CD4-positive, alpha-beta T cell treated with Interleukin-6 at 100 ng/mL for 8 hours (primary cell): ENCODE results near the gene HMSD.

Source experiments
- DNase-seq: peaks from one replicate; pipeline ENCODE4 v3.0.0-alpha.2; 2020; ENCODE audit warnings: mixed read lengths, low spot score

HMSD gene

DNA sequence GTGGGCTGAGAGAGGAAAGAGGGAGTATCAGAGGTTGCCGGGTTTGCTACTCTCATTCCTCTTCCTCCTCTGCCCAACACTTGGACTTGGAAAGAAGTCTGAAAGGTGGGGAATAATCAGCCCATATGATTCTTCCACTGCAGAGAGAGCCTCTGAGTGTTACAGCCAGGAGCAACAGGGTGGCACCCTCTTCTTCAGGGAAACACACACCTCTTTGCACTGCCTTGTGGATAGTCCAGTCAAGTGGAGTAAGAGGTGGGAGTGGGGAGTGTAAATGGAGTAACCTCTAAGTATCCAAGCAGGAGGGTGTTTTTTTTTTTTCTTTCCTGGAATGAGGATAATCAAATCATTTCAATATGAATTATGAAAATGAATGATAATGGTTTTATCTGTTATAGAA, 11.8 kb downstream of the HMSD start:
- no peak for DNase-seq

DNA sequence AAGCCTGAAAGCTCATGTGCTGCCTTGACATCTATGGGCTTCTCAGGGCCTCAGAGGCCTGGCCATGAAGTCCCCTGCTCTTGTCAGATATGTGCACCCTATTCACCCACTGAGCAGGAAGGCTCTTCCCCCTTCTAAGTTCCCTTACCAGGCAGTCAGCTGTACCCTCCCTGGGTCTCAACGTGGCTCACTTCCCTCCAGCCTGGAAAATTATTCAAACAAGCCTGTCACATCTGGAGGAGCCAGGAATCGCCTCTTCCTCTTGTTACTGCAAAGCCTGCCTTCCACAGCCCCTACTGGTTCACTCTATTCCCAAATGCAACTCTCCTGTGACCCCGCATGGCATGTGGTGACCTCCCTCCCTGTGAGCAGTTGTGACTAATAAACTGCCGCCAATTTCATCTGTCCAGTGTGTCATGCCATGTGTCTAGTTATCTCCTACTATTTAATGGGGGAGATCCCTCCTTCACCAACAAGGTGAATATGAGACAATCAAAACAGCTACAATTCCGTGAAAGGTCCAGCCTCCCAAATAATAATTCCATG, 12.4 kb downstream of the HMSD start:
- no peak for DNase-seq

DNA sequence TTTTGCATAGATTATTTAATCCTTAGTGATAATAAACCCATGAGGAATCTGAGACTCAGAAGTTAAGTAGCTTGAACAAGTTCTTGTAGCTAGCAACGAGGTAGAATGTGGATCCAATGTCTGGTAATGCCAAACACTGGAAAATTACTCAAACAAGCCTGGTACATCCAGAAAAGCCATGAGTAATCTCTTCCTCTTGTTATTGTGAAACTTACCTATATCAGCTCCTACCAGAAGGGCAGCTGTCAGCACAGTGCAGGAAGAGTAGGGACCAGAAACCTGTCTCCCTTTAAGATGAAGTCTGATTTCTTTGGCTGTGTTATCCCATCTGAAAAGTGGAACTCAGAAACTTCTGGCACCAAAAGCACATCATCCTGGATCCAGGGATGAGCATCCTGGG, 13.0 kb downstream of the HMSD start:
- no peak for DNase-seq

DNA sequence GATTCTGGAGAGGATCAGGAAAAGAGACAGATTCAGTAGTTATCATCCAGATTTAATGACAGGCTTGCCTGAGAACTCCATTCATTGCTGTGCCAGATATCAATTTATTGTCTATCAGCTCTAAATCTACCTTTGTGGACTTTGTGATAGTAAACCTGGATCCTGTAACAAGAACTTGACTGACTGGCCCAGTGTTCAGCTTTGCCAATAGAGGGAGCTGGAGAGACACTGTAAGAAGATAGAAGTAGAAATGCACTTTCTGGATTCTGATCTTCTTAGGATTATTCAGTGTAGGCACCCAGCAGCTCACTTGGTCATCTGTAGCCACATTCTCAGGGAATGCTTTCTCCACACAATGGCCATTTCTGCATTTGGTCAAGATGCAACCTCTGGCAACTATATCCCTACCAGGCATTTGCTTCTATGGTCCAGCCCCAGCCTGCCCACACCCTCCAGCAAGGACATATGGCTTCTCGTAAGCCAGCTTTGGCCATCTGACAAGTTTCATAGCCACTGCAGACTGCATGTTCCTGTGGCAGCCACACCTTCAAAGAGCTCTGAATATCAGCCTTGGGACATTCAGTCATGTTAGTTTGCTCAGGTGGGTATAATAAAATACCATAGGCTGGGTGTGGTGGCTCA, 14.6 kb downstream of the HMSD start:
- DNase-seq = peak; percentile 61

DNA sequence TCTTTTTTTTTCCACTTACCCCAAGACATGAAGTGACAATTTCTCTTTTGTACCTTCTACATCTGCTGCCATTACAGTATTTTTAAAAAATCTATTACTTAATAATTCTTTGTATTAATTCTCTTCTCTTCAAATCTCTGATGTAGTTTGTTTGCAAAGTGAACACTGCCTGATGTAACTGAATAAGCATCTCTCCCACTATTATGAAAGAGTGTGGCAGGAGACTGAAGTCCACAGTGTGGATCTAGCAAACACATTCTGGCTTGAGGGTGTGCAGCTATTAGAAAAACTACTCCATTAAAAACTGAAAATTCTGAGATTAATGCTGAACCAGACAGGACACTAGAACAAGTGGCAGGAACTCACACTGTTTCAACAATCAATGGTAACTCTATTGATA, 15.8 kb downstream of the HMSD start:
- DNase-seq = no peak

DNA sequence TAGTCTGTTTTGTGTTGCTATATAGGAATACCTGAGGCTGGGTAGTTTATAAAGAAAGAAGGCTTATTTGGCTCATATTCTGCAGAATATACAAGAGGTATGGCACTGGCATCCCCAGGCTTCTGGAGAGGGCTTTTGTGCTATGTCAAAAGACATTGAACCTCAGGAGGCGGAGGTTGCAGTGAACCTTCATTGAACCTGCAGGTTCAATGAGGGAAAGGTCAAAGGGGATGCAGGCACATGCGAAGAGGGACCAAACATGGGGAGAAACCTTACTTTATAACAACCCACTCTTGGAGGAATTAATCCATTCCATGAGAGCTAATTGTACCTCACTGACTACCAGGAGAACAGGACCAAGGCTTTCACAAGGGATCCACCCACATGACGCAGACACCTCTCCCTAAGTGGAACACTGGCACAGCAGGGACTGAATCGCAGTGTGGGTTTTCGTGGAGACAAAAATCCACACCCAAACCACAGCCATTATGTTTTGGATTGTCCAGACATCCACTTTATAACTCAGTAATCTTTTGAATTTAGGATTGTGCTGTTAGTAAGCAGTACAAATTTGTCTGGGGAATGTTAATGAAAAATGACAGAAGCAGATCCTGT, 16.7 kb downstream of the HMSD start:
- DNase-seq = no peak

DNA sequence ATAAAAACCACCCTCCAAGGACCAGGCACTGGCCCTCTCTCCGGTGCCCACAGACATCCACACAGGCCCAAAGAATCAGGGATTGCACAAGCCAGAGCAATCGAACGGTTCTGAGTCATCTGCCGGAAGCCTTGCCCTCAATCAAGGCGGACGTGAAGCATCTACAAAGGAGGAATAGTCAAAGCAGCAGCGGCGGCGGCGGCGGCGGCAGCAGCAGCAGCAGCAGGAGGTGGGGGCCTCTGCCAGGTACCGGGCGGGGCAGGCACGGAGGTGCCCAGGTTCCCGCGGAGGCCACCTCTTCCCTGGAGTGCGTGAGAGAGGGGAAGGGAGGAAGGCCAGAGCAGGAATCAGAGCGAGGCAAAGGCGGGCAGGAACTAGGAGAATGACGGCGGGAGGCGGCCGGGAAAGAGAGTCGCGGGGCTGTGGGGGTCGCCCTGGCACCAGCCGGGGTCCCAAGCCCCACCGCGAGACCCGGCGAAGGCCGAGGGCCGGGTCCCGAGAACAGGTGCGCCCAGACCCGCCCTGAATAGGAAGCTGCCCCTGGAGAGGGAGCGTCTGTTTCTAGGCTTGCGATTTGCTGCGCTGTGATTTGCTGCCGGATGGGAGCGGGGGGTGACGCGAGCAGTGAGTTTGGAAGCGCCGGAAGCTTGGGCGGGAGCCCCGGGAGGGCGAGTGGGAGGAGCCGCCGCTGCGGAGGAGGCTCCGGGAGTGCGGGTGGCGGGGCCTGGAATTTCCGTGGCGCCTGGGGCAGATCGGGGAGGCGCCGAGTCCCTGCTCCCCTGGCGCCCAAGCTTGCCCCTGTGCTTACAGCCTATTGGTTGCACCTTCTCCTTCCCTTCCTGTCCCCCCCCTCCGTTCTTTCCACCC, 21.1 kb downstream of the HMSD start, which contains the start of gene SERPINB8:
Gene SERPINB8 (plus strand): TSS at position 140 of the 867 bp plus-strand sequence. CDS start 8,228 bp downstream, outside the sequence.
- peak; percentile 77 for DNase-seq

DNA sequence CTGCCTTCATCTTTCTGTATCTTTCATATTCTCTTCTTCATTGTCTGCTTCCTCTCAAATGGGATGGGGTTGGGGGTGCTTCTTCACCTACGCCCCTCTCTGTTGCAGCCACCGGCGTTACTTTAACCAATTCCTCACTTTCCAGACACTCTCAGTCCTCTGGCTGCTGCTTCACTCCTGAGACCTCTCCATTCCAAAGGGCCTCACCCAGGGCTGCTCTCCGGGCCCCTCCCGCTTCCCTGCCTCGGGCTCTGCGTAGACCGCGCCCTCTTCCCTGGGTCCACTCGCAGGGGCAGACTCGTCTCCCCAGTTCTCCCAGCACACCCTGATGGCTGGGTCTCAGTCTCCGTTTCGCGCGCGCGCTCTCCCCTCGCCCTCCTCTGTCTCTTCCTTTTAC, 21.7 kb downstream of the HMSD start:
- no peak for DNase-seq

DNA sequence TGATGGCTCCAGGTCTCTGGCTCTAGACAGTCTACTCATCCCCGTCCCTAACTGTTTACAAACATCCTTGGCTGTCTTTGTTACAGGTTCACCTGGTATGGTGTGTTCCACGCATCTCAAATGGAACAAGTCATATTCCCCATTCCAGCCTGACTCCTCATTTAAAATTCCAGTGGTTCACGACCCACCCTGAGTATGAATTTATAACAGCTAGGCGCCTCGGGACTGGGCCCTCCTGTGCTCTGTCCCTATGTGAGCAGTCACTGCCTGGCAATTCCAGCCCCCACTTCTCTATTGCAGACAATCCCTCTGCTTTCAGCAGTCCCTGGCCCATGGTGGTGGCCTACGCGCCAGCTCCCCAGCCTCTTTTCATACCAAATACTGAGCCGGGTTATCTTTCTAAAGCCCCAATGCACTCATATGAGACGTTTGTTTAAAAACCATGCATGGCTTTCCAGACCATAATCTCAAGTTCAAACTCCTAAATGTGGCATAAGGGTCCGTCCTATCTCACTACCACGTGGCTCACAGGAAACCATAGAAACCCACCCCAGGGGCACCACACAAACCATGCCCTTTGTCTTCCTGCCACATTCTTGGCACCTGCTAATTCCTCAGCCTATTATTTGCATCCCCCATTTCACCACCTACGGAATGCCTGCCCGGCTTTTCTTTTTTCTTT, 22.4 kb downstream of the HMSD start:
- DNase-seq = no peak

DNA sequence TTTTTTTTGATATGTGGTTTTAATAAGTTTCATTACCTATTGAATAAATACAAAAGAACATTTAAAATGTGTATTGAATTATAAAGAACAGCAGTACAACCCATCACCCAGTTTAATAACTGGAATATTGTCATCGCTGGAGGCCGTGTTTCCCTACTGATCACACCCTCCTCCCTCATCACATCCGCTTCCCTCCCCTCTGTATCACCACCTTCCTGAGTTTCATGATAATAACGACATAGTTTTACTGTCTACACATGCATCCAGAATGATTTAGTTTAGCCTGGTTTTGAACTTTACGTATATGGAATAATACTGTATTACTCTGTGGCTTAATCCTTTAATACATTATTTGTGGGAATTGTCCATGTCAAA, 22.9 kb downstream of the HMSD start:
- no peak for DNase-seq

DNA sequence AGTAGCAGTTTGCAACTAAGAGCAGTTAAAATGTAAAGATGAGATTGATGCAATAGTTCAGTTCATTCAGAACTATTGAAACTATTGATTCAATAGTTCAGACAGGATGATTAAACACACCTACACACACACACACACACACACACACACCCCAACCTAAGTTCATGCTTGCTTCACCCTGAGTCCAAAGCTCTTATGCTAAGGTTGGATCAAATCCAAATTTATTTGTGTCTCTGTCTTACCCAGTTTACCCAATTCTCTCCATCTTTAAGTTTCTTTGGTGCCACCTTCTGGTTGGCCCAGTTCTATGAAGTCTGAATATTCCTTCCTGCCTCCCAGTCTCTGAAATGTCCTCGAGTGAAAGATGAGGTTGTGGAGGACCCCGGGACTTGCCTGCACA, 25.9 kb downstream of the HMSD start:
- peak; percentile 20 for DNase-seq

DNA sequence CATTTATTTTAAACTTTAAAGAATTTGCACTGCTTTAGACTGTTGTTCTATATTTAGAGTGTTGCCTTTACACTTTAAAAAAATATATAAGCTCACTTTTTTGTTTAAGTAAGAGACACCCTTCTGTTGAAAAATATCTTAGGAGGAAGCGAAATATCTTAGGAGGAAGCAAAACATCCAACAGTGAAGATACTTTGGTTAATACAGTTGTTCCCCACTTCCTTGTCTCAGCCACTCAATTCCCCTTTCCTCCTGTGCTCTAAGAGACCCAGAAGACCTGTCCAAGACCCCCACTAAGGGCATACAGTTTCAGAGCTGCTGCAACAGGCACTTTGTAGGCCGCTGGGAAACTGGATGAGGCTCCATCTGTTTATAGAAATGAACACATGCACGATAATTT, 26.5 kb downstream of the HMSD start:
- DNase-seq = no peak

DNA sequence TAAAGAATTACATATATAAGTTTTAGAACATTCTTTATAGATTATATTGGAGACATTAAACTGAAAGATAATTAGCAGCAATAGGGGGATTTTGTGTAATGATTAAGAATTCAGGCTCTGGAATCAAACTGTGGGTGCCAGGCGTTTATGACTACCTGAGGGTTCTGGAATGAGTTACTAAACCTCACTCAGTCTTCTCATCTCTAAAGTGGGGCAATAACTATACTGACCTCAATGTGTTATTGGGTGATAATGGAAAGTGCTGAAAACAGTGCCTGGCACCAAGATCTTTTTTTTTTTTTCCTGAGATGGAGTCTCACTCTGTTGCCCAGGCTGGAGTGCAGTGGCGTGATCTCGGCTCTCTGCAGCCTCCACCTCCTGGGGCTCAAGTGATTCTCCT, 27.9 kb downstream of the HMSD start:
- DNase-seq = no peak

DNA sequence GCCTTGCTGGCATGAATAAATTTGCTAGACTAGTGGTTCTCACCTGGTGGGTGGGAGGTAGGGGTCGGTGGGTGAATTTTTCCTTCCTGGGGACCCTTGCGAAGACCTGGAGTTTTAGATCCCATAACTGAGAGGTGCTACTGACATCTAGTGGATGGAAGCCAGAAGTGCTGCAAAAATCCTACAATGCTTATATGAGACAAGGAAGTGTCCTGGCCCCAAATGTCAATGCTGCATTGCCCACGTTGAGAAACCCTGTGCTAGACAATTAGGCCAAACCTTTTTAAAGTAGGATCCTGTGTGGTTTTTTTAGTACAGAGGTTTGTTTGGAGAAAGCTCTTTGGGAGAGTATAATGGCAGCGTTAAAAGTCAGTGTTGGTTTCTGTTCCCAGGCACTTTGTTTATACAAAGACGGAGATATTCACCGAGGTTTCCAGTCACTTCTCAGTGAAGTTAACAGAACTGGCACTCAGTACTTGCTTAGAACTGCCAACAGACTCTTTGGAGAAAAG, 30.4 kb downstream of the HMSD start:
- peak; percentile 31 for DNase-seq

DNA sequence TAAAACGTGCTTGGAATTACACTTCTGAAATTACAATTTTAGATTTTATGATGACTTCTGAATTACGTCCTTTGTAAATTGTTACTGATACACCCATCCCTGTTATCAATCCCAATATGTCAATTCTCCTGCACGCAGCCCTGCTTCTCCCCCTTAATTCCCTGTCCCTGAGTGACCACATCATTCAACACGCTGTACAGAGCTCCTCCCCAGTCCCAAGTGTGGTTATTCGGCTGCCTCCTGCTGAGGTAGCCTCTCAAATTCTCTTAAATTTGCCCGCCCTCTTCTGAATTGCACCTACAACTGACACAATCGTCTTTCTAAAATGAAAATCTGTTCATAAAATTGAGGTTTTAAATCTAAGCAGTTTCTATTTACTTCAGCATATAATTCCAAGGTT, 30.9 kb downstream of the HMSD start:
- DNase-seq = no peak

DNA sequence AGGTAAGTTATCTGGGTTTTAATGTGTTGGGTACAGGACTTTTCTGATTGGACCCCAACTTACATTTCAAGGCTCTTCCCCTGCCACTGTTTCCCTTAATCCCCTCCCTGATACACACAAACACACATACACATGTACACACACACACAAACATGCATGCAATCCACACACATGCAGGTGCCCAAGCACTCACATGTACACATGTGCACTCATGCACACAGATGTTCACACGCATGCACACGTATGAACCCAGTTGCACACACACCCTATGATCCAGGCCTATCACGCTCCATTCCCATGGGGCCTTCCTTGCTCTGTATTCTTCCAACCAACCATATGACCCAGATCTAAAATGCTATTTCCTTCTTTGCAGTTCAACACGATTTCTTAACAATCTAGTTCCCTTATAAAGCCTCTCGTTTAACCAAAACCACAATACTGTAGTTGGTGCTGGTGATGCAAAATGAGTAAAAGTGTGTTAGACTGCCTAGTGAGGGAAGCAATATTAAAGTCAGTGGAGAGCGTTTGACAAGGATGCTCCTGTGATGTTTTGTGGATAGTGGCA, 31.9 kb downstream of the HMSD start:
- DNase-seq = no peak

DNA sequence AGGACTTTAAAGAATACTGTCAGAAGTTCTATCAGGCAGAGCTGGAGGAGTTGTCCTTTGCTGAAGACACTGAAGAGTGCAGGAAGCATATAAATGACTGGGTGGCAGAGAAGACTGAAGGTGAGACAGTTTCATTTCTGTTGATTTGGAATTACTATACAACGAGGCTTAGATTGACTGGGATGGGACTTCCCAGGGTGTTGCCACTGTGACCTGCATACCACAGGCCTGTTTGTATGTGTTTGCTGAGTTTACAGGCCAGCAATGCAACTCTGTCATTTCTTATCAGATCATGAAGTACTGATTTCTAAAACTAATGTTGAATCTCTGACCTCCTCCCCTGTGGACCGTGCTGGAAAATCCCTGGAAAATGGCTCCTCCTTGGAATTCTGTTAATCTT, 32.6 kb downstream of the HMSD start:
- no peak for DNase-seq

DNA sequence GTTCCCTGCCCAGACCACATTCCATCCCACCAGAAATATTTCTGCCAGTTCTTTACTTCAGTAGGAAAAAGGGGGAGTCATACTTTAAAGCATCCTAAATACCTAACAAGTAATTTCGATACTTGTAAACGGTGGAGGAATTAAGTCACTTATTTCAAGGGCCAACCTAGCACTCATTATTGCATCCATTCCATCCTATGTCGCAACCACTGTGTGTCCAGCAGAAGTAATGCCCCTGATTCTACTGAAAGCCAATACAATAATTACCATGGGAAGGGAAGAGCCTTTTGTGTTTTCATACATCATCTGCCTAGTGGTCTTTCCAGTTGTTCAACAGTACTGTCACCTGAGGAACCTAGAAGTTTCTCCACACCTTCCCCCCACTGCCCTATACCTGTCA, 33.3 kb downstream of the HMSD start:
- DNase-seq = no peak

DNA sequence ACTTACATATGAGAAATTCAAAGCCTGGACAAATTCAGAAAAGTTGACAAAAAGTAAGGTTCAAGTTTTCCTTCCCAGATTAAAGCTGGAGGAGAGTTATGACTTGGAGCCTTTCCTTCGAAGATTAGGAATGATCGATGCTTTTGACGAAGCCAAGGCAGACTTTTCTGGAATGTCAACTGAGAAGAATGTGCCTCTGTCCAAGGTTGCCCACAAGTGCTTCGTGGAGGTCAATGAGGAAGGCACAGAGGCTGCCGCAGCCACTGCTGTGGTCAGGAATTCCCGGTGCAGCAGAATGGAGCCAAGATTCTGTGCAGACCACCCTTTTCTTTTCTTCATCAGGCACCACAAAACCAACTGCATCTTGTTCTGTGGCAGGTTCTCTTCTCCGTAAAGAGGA, 37.8 kb downstream of the HMSD start:
- no peak for DNase-seq

DNA sequence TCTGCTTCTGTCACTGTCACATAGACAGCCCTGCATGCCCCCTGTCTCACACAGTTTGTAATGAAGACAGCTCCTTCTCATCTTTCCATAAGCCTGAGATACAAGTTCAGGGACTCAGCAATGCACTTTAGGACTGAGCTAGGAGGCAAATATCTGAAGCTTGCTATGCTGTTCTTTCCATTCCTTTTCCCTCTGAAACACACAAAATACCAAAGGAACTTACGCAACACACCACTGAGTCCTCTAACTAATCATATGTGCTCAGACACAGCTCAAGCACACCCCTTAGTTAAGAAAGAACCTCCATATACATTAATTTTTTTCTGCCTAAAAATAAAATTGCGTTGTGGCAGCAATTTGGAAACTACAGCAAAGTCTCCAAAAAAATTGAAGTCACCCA, 38.6 kb downstream of the HMSD start:
- DNase-seq = no peak

DNA sequence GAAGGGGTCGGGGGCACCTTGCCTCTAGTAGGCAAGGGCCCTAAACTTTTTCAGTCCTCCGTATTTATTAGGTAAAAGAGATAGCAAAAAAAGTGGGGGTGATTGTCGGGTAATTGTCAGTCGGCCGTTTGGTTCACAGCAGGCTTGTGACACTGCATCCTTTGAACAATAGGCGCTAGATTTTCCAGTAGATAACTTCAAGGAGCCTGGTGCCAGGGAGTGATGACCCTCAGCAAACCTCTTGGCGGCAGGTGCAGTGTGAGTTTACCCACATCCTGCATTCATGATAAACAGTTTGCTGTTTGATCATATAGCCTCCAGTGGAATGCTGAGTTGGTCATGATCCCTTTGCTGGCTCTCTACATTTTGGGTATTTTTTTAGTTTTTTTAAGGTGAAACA, 43.6 kb downstream of the HMSD start:
- no peak for DNase-seq
